ENCODE data around the gene OTOF. TPM values are rescaled to one million over a fixed set of nuclear protein-coding genes. Genes with fewer than 3 reads are reported as not detected.

Gene OTOF
- total RNA-seq, 1 experiment from 2014 or later: not detected

DNA sequence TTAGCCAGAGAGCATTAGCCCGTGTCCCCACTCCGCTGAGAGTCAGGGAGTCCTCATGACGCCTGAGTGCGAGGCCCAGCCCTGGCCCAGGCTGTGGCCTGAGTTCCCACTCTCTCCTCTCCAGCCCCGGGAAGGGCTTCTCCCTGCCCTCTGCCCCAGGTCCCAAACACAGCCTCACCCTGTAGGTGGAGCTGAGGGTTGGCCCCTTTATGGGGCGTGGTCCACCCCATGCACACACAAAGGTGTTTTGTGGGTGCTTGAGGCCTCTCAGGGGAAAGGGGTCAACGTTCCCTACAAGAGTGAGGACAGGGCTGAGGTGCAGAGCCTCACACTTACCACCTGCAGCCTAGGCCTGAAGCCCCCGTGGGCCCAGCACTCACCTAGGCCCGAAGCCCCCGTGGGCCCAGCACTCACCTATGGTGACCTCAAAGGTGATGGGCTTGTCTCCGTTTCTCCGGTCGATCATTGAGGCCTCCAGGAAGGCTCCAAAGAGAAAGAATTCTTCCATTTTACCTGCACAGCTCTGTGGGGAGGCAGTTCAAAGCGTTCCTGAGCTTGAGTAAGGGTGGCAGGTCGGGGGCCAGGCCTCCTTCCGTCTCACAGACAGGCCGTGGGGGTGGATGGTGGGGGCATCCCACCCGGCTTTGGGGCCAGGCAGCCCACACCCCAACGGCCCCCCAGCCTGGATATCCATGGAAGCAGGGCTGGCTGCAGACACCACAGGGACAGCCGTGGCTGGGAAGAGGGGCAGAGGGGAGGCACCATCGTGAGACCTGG lies 2.1 kb upstream of the OTOF start:
- DNase-seq: no peak
- ChIA-PET POLR2A (ENCODE audit: unreplicated experiment) (no interaction called here), CTCF (no interaction called here)
- Histone ChIP-seq H3F3A (ENCODE audit: insufficient read depth, low read depth) (peaks cover 4% of the 10 kb centered on the region), H3K9me3 (ENCODE audit: insufficient read depth, low read depth) (no peaks in the 10 kb centered on the region), H2AFZ (no peak overlapping the region), H4K20me1 (ENCODE audit: insufficient read depth) (no peaks in the 10 kb centered on the region), H3K4me1 (replicated peaks; ENCODE audit: insufficient read depth) (no peaks in the 10 kb centered on the region), H3K79me2 (ENCODE audit: low read depth) (no peaks in the 10 kb centered on the region), H3K27me3 (ENCODE audit: insufficient read depth, low read depth) (no peaks in the 10 kb centered on the region; the same call in 1 of the 2 replicates), H3K9me2 (ENCODE audit: insufficient read depth) (no peaks in the 10 kb centered on the region), H3K27ac (no peak overlapping the region), H3K4me3 (no peak overlapping the region), H3K4me2 (no peak overlapping the region), H3K36me3 (ENCODE audit: low read depth) (no peaks in the 10 kb centered on the region)
- intact Hi-C loops (cut with micrococcal nuclease; ENCODE audit: unreplicated experiment): no loop called here
- no peak for TF ChIP-seq EZH2 (IDR thresholded peaks at IDR 0.05; ENCODE audit: low read depth)
- TF ChIP-seq CTCF (conservative IDR thresholded peaks at IDR 0.05): no peak
- BruUV-seq (replicated peaks): no TSS peak

- no peaks in the 10 kb centered on the region for H3K27me3 ChIP-seq (ENCODE audit: insufficient read depth, low read depth)
- H3K36me3 ChIP-seq (ENCODE audit: low read depth): no peaks in the 10 kb centered on the region
- no peak overlapping the region for H3K27ac ChIP-seq
- TF ChIP-seq EZH2 (IDR thresholded peaks at IDR 0.05; ENCODE audit: low read depth) (no peak), CTCF (conservative IDR thresholded peaks at IDR 0.05) (no peak)
- H3F3A ChIP-seq (ENCODE audit: insufficient read depth, low read depth): peaks cover 4% of the 10 kb centered on the region
- POLR2A ChIA-PET (ENCODE audit: unreplicated experiment): no interaction called here
- H3K9me3 ChIP-seq (ENCODE audit: insufficient read depth, low read depth): no peaks in the 10 kb centered on the region
- H3K79me2 ChIP-seq (ENCODE audit: low read depth): no peaks in the 10 kb centered on the region
- H3K4me1 ChIP-seq (replicated peaks; ENCODE audit: insufficient read depth): no peaks in the 10 kb centered on the region
- no peak overlapping the region for H3K4me3 ChIP-seq
- no peak for DNase-seq
- H3K4me2 ChIP-seq: no peak overlapping the region
- no peaks in the 10 kb centered on the region for H4K20me1 ChIP-seq (ENCODE audit: insufficient read depth)
- no TSS peak for BruUV-seq (replicated peaks)
- intact Hi-C loops (cut with micrococcal nuclease; ENCODE audit: unreplicated experiment): no loop called here
- no peaks in the 10 kb centered on the region for H3K9me2 ChIP-seq (ENCODE audit: insufficient read depth)
- H2AFZ ChIP-seq: no peak overlapping the region
- CTCF ChIA-PET: no interaction called here
Measured at GRCh38 chr2:26479131-26479788, 1.3 kb upstream of the OTOF start.

DNA sequence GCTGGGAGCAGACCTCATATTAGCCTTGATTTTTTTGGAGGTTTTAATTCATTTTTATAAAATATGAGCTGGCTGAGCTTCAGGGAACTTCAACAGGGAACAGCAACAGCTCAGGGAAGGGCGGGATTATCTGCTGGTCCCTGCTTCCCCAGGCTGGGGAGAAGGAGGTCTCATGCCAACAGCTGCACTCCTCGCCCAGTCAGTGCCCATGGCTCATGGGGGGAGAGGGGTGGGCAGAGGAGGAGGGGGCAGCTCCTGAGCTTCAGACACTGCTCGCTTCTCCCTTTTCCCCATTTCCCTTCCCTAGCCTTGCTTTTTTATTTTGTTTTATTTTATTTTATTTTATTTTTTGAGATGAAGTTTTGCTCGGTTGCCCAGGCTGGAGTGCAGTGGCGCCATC lies 442 bp upstream of the OTOF start:
- Histone ChIP-seq H3K4me3 (no peak overlapping the region), H3K4me1 (replicated peaks; ENCODE audit: insufficient read depth) (no peaks in the 10 kb centered on the region), H3F3A (ENCODE audit: insufficient read depth, low read depth) (peaks cover 4% of the 10 kb centered on the region), H3K27me3 (ENCODE audit: insufficient read depth, low read depth) (no peaks in the 10 kb centered on the region), H3K4me2 (no peak overlapping the region), H3K9me2 (ENCODE audit: insufficient read depth) (no peaks in the 10 kb centered on the region), H2AFZ (no peak overlapping the region), H4K20me1 (ENCODE audit: insufficient read depth) (no peaks in the 10 kb centered on the region), H3K9me3 (ENCODE audit: insufficient read depth, low read depth) (no peaks in the 10 kb centered on the region), H3K36me3 (ENCODE audit: low read depth) (no peaks in the 10 kb centered on the region), H3K27ac (no peak overlapping the region), H3K79me2 (ENCODE audit: low read depth) (no peaks in the 10 kb centered on the region)
- DNase-seq: no peak
- intact Hi-C loops (cut with micrococcal nuclease; ENCODE audit: unreplicated experiment): no loop called here
- TF ChIP-seq CTCF (conservative IDR thresholded peaks at IDR 0.05) (no peak), EZH2 (IDR thresholded peaks at IDR 0.05; ENCODE audit: low read depth) (no peak)
- POLR2A ChIA-PET (ENCODE audit: unreplicated experiment): no interaction called here
- CTCF ChIA-PET: interaction anchor here (0.5 kb wide), 1 partner anchor 279 kb away, joined by 3 read pairs; no protein-coding TSS in a partner anchor
- BruUV-seq (replicated peaks): no TSS peak

Data from PC-9 (cell line).